ENCODE results near the gene KLHL6. TPM values are rescaled to one million over a fixed set of nuclear protein-coding genes. Genes with fewer than 3 reads are reported as not detected.

Gene KLHL6
- total RNA-seq, 1 donor from 2014 or later: not detected

- DNase-seq (ENCODE audit: low read depth): no peak
- no peaks in the 10 kb centered on the region for H3K27me3 ChIP-seq (ENCODE audit: control insufficient read depth, insufficient read depth, low read length)
- H3K36me3 ChIP-seq (ENCODE audit: control insufficient read depth, insufficient read depth, low read length): no peaks in the 10 kb centered on the region
- TF ChIP-seq CTCF (IDR thresholded peaks at IDR 0.05; ENCODE audit: insufficient read depth, low read length, poor library complexity, severe bottlenecking): no peak
- no peak overlapping the region for H3K4me3 ChIP-seq (ENCODE audit: low read depth, low read length)
Observed at GRCh38 chr3:183587336-183587735, 31.8 kb upstream of the KLHL6 start.

DNA sequence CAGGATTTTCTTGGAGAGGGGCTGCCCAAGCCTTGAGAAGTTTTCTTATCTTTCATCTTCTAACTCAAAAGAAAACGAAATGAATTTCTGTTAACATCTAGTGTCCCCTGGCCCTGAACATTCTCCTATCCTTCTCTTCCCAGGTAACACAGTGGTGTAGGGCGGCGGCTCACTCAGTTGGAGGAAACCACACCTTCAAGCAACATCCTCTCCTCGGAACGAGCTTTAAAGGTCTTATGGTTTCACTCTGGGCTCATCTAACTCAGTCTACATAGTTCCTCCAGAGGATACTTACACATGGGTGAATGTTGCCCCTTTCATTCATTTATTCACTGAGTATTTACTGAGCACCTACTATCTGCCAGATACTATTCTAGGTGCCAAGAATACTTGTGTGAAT lies 31.0 kb upstream of the KLHL6 start:
- H3K27me3 ChIP-seq (ENCODE audit: control insufficient read depth, insufficient read depth, low read length): no peaks in the 10 kb centered on the region
- H3K36me3 ChIP-seq (ENCODE audit: control insufficient read depth, insufficient read depth, low read length): no peaks in the 10 kb centered on the region
- no peak overlapping the region for H3K4me3 ChIP-seq (ENCODE audit: low read depth, low read length)
- DNase-seq (ENCODE audit: low read depth): no peak
- no peak for TF ChIP-seq CTCF (IDR thresholded peaks at IDR 0.05; ENCODE audit: insufficient read depth, low read length, poor library complexity, severe bottlenecking)

- no peak for DNase-seq (ENCODE audit: low read depth)
- no peaks in the 10 kb centered on the region for H3K36me3 ChIP-seq (ENCODE audit: control insufficient read depth, insufficient read depth, low read length)
- H3K4me3 ChIP-seq (ENCODE audit: low read depth, low read length): no peak overlapping the region
- H3K27me3 ChIP-seq (ENCODE audit: control insufficient read depth, insufficient read depth, low read length): no peaks in the 10 kb centered on the region
- TF ChIP-seq CTCF (IDR thresholded peaks at IDR 0.05; ENCODE audit: insufficient read depth, low read length, poor library complexity, severe bottlenecking): no peak
Observed at GRCh38 chr3:183584914-183585280, 29.4 kb upstream of the KLHL6 start.

GRCh38 chr3:183584246-183584913 lies 28.9 kb upstream of the KLHL6 start:
- Histone ChIP-seq H3K27me3 (ENCODE audit: control insufficient read depth, insufficient read depth, low read length) (no peaks in the 10 kb centered on the region), H3K4me3 (ENCODE audit: low read depth, low read length) (no peak overlapping the region), H3K36me3 (ENCODE audit: control insufficient read depth, insufficient read depth, low read length) (no peaks in the 10 kb centered on the region)
- TF ChIP-seq CTCF (IDR thresholded peaks at IDR 0.05; ENCODE audit: insufficient read depth, low read length, poor library complexity, severe bottlenecking): no peak
- no peak for DNase-seq (ENCODE audit: low read depth)

- no peaks in the 10 kb centered on the region for H3K36me3 ChIP-seq (ENCODE audit: control insufficient read depth, insufficient read depth, low read length)
- no peak overlapping the region for H3K4me3 ChIP-seq (ENCODE audit: low read depth, low read length)
- no peak for DNase-seq (ENCODE audit: low read depth)
- no peaks in the 10 kb centered on the region for H3K27me3 ChIP-seq (ENCODE audit: control insufficient read depth, insufficient read depth, low read length)
- TF ChIP-seq CTCF (IDR thresholded peaks at IDR 0.05; ENCODE audit: insufficient read depth, low read length, poor library complexity, severe bottlenecking): no peak
Observed at GRCh38 chr3:183583331-183584245, 28.1 kb upstream of the KLHL6 start.

Data from kidney epithelial cell (primary cell).